Measurements from ENCODE around the gene SYTL3.

SYTL3 gene

DNA sequence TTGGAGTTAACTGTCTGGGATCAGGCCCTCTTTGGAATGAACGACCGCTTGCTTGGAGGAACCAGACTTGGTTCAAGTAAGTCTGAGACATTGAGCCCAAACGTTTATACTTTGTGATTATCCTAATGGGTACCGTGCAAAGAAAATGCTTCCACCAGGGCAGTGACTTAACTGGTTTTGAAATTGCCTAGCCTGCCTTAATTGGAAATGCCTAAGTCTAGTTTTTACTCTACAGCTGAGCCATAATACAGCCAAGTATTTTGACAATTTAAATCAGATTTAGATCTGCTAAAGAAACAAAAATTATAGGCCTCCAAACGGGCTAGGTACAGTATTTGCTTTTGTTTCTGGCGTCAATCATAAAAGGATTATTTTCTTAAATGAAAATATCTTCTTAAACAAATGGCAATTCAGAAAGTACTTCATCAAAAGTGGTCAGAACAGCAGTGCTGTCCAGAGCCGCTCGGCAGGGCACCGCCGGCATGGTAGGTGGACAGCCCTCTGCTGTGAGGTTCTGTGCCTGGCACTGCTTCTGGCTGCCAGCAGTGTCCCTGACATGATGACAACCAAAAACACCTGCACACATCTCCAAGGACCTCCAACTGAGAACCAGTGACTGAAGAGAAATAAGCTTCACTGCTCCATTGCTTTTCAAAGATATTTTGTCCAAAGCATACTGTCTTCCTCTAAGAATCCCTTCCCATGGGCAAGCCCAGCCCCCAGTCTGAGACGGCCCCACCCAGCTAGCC lies 113.8 kb downstream of the SYTL3 start:
- DNase-seq: no peak

GRCh38 chr6:158764183-158764849 lies 114.5 kb downstream of the SYTL3 start:
- DNase-seq: no peak

DNA sequence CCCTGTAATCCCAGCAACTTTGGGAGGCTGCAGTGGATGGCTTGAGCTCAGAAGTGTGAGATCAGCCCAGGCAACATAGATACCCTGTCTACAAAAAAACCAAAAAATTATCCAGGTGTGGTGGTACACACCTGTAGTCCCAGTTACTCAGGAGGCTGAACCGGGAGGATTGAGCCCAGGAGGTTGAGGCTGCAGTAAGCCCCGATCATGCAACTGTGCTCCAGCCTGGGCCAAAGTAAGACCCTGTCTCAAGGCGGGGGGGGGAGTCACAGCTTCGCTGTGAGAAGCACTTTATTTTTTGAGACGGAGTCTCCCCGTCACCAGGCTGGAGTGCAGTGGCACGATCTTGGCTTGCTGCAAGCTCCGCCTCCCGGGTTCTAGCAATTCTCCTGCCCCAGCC lies 115.1 kb downstream of the SYTL3 start:
- no peak for DNase-seq

- no peak for DNase-seq
These were observed 115.7 kb downstream of the SYTL3 start for GRCh38 chr6:158765499-158766068.

GRCh38 chr6:158766621-158767455 lies 117.0 kb downstream of the SYTL3 start:
- no peak for DNase-seq

DNA sequence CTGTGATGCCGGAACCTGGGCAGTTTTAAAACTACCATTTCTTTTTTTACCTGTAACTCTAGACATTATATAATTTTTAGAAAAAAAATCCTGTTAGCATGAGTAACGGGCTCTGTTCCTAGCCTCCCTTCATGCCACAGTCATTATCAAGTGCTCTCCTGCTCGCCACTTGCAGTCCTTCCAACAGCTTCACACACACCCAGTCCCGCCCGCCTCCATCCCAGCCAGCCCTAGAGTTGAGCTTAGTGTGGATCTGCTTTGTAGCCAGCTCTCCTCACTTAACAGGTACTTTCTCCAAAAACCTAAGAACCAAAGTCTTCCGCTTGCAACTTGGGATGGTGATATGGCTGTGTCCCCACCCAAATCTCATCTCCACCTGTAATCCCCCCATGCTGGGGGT lies 117.9 kb downstream of the SYTL3 start:
- no peak for DNase-seq

DNA sequence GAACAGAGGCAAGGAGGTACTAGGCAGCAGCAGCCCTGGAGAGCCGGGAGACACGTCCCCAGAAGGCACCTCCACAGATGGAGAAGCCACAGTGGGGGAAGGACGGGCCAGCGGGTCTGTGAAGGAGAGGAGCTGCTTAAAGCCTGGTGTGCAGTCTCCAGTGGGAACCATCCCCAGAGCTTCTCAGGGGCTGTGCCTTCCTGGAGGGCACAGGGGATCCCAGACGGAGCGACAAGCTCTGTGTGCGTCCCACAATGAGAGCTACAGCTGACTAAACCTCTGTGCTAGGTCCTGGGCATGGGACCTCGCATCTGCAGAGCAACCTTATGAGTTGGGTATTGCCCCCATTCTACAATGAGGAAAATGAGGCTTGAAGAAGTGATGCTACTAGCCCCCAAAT lies 118.6 kb downstream of the SYTL3 start:
- no peak for DNase-seq

DNA sequence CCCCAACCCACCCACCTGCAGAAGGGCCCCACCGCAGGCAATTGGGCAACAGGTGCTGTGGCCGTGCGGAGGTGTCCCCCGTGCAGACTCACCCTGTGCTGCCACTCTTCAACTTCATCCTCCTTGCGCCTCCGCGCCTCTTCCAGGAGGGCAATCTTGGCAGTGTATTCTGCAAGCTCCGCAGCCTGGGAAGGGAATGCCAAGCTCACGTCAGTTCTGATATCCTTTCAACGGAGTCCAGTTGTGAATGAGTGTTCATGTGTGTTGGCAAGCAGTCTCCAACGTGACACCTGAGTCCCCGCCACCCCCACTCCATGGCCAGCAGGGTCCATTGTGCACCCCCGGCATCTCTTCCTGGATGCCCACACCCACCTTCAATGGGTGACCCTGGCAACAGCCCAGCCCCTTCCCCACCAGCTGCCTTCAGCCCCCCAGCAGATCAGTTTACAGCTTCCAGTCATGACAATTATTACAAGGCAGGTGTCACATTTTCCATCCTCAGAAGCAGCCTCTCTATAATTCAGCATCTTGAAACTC lies 119.4 kb downstream of the SYTL3 start:
- no peak for DNase-seq

- no peak for DNase-seq
These were observed 120.0 kb downstream of the SYTL3 start for GRCh38 chr6:158769771-158770432.

GRCh38 chr6:158770533-158771330 lies 120.9 kb downstream of the SYTL3 start:
- no peak for DNase-seq

- DNase-seq: no peak
These were observed 121.7 kb downstream of the SYTL3 start for GRCh38 chr6:158771399-158772152.

DNA sequence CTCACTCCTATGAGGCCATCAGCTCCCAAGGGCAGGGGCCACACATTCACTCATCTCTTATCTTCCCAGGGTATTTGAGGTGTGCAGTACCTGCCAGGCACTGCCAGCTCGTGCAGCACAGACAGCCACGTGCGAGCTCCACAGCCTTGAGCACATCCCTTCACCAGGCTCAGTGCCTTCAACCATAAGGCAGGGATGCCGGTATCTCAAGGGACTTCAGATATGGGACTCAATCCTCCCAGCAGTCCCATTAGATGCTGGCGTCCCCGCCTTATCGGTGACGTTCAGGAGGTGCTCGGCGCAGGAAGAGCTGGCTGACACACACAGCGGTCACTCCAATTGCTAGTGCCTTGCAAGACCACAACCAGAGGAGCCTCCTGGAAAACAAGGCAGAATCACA lies 122.3 kb downstream of the SYTL3 start:
- no peak for DNase-seq

DNA sequence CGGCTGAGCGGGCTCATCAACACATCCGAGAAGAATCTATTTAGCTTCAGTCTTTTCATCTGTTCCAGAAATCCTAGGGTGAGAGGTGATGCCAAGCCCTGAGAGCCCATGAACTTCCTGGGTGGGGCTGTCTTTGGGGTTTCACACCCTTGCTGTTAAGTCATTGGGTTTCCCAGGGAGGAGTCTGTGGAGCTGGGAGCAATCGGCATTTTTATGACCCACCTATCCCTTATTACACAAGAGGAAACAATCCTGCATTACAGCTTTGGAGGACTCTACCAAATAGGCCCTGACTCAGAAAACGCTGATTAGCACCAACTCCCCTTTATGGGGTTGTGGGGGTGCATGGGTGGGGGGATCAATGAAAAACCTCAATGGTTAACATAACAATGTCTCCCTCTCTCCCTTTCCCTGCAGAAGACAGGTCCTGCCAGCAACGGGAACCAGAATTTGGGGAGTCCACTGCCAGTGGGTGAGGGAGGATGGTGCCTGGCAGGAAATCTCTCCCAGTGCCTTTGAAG lies 123.1 kb downstream of the SYTL3 start:
- no peak for DNase-seq

- DNase-seq: no peak
These were observed 124.0 kb downstream of the SYTL3 start for GRCh38 chr6:158773581-158774449.

GRCh38 chr6:158774717-158775449 lies 125.0 kb downstream of the SYTL3 start:
- no peak for DNase-seq

- DNase-seq: no peak
These were observed 126.0 kb downstream of the SYTL3 start for GRCh38 chr6:158775832-158776231.

- DNase-seq: no peak
These were observed 126.9 kb downstream of the SYTL3 start for GRCh38 chr6:158776737-158777136.

DNA sequence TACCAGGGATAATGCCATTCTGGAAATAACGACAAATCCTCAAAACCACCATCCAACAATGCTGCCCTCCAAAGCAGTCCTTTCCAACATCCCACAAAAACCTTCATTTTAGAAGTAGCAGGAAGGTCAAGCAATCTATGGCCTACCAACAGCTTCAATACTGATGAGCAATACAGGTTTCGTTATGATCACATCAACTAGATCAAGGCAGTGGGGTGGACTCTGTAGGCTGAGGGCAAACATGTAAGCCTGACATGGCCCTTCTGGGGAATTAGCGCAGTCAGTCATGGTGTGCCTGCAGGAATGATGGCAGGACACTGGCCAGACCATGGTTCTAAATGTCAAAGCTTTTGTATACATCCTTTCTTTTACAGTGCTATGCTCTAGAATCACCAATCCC lies 127.7 kb downstream of the SYTL3 start:
- no peak for DNase-seq

GRCh38 chr6:158778005-158778527 lies 128.2 kb downstream of the SYTL3 start:
- no peak for DNase-seq

Measured in KG1 (cell line).